ENCODE results near the gene MTA2. TPM values are rescaled to one million over a fixed set of nuclear protein-coding genes. Genes with fewer than 3 reads are reported as not detected.
"Not testable (repeated sequence)": the region's sequence is repeated elsewhere in the genome, so short reads cannot be mapped to it uniquely, and the experiment has no call there.

The MTA2 gene
- total RNA-seq, 1 experiment from 2014 or later = 87.5 TPM

DNA sequence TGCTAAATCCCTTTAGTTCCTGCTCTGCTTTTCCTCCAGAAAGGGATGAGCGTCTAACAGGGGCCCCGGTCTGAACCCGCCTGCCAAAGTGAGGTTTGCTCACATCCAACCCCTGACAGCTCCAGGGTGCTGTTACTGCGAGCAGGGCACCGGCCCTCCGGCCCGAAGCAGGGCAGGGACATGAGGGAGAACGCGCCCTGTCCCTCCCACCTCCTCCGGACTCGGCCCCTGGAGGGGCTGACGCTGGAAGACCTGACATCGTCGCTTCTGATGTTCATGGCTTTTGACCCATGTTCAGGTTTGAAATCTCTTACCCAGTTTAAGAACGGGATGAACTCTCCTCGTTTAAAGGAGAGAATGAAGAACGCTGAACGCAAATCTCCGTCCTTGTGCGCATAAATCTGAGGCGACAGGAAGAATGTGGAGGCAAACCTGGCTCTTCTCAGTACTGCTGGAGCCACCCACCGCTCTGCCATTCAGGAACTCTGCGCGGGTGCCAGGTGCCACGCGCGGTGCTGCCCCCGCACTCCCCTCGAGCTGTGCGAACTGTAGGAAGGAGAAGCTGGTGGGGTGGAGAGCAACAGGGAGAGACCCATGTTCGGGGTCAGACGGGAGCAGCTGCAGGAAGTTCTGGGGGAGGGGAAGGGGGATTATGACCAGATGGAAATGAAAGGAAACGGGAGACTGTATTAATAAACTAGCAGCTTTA lies 27.1 kb downstream of the MTA2 start:
- in situ Hi-C loops (cut with HindIII; ENCODE audit: low pct_unique_long_range_greater_than_20kb, low sequenced_read_pairs) = no loop called here
- peak; percentile 23 for DNase-seq (ENCODE audit: low read depth)

GRCh38 chr11:62573592-62574362 lies 27.9 kb downstream of the MTA2 start, which contains the start of gene EEF1G:
Gene EEF1G, minus strand, starts transcription at chr11:62573891. Its CDS starts 49 bp downstream, at chr11:62573842.
- in situ Hi-C loops (cut with HindIII; ENCODE audit: low pct_unique_long_range_greater_than_20kb, low sequenced_read_pairs) = no loop called here
- DNase-seq (ENCODE audit: low read depth) = peak; percentile 99

- in situ Hi-C loops (cut with HindIII; ENCODE audit: low pct_unique_long_range_greater_than_20kb, low sequenced_read_pairs) = no loop called here
Measured at GRCh38 chr11:62573006-62573591, 28.6 kb downstream of the MTA2 start.

GRCh38 chr11:62572431-62572830 lies 29.2 kb downstream of the MTA2 start:
- in situ Hi-C loops (cut with HindIII; ENCODE audit: low pct_unique_long_range_greater_than_20kb, low sequenced_read_pairs) = no loop called here
- no peak for DNase-seq (ENCODE audit: low read depth)

More at GRCh38 chr11:62573006-62573591, 28.6 kb downstream of the MTA2 start:
- no peak for DNase-seq (ENCODE audit: low read depth)

- DNase-seq (ENCODE audit: low read depth); in situ Hi-C loops (cut with HindIII; ENCODE audit: low pct_unique_long_range_greater_than_20kb, low sequenced_read_pairs): not testable (repeated sequence)
Measured at GRCh38 chr11:62571493-62571892, 30.2 kb downstream of the MTA2 start.

GRCh38 chr11:62570903-62571302 lies 30.8 kb downstream of the MTA2 start:
- DNase-seq (ENCODE audit: low read depth); in situ Hi-C loops (cut with HindIII; ENCODE audit: low pct_unique_long_range_greater_than_20kb, low sequenced_read_pairs): not testable (repeated sequence)

DNA sequence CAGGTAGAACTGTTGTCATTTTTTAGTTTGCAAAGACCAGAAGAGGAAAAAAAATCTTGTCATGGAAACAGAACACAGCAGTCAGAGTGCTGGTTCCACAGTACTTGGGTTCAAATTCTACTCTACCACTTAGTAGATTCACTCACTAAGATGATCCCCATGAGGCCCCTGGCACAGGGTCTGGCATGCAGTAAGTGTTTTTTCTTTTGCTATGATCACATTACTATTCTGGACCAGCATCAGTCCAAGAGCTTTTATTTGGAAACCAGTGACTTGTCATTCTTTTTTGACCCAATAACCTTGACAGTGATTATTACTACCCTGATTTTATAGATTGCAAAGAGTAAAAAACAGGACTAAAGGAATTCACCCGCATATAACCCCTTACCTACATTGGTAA lies 32.1 kb downstream of the MTA2 start:
- in situ Hi-C loops (cut with HindIII; ENCODE audit: low pct_unique_long_range_greater_than_20kb, low sequenced_read_pairs) = no loop called here
- no peak for DNase-seq (ENCODE audit: low read depth)

DNA sequence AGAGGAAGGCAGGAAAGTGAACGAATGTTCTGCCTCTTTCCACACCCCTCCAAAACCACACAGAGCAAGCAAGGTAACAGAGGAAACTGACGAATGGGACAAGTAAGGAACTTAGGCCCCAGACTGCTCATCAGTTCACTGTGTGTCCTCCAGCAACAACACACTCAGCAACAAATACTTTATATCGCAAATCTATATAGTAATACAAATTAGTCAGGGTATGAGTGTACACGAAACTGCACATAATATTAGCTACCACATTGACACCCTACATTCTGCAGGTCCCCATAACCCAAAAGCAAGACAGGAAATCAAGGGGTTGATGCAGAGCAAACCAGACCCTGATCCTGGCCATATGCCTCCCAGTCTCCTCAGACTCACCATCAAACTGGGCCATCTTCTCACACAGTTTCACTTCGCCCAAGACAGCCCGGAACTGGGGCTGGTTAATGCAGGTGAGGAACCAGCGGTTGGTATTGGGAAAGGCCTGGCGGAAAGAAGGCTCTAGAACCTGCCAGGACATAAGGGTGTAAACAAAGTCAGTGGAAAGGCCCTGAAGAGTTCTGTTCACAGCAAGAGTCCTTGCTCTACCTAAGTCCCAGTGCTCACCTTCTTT lies 34.5 kb downstream of the MTA2 start:
- in situ Hi-C loops (cut with HindIII; ENCODE audit: low pct_unique_long_range_greater_than_20kb, low sequenced_read_pairs) = no loop called here
- no peak for DNase-seq (ENCODE audit: low read depth)

GRCh38 chr11:62566247-62566646 lies 35.4 kb downstream of the MTA2 start:
- in situ Hi-C loops (cut with HindIII; ENCODE audit: low pct_unique_long_range_greater_than_20kb, low sequenced_read_pairs) = no loop called here
- DNase-seq (ENCODE audit: low read depth) = no peak

DNA sequence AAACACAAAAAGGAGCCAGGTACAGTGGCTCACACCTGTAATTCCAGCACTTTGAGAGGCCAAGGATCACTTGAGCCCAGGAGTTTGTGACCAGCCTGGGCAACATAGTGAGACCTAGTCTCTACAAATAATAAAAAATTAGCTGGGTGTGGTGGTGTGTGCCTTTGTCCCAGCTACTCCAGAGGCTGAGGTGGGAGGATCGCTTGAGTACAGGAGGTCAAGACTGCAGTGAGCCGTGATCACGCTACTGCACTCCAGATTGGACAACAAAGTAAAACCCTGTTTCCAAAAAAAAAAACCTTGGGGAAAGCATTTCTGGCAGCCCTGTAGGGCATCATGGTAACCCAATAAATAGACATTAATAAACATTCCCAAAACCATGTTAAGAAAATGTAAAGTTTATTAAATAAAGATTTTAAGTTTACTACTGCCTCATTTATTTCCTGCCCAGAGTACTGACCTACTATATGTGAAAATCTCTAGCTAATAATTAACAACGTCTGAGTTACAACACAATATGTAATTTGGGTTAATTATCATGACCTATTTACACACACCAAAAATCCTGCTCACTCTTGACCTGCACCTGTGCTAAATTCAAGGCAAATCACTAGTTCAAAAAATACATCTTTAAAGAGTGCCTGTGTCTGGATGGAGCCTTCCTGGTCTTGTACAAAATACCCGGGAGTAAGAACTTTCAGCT lies 36.4 kb downstream of the MTA2 start:
- in situ Hi-C loops (cut with HindIII; ENCODE audit: low pct_unique_long_range_greater_than_20kb, low sequenced_read_pairs) = no loop called here
- DNase-seq (ENCODE audit: low read depth) = no peak

DNA sequence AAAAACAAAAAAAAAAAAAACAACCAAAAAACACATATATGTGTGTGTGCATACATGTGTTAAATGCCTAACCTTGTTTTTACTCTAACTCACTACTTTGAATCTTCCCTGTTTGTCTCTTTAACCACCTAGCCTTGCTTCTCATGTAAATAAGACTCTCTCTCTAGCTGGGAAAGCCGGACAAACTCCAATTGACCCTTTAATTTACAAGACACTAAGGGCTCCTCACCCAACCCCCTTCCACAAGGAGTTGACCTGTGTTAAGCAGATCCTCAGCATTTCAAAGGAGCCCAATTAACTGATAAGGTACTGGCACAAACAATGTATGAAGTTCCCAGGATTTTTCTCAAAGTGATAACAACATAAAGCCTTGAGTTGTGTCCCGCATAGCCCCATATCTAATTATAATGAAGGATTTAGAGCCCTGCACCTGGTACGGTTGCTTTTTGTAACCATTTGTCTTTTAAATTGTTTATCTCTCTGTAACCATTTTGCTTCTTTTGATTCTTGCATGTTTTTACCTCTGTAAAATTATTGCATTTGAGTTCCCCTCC lies 39.9 kb downstream of the MTA2 start:
- DNase-seq (ENCODE audit: low read depth); in situ Hi-C loops (cut with HindIII; ENCODE audit: low pct_unique_long_range_greater_than_20kb, low sequenced_read_pairs): not testable (repeated sequence)

GRCh38 chr11:62560566-62561103 lies 41.0 kb downstream of the MTA2 start:
- DNase-seq (ENCODE audit: low read depth) = peak; percentile 92
- in situ Hi-C loops (cut with HindIII; ENCODE audit: low pct_unique_long_range_greater_than_20kb, low sequenced_read_pairs) = no loop called here

GRCh38 chr11:62559626-62560025 lies 42.0 kb downstream of the MTA2 start:
- in situ Hi-C loops (cut with HindIII; ENCODE audit: low pct_unique_long_range_greater_than_20kb, low sequenced_read_pairs); DNase-seq (ENCODE audit: low read depth): not testable (repeated sequence)

GRCh38 chr11:62559204-62559603 lies 42.5 kb downstream of the MTA2 start:
- in situ Hi-C loops (cut with HindIII; ENCODE audit: low pct_unique_long_range_greater_than_20kb, low sequenced_read_pairs) = no loop called here
- no peak for DNase-seq (ENCODE audit: low read depth)

- DNase-seq (ENCODE audit: low read depth) = no peak
- in situ Hi-C loops (cut with HindIII; ENCODE audit: low pct_unique_long_range_greater_than_20kb, low sequenced_read_pairs) = no loop called here
Measured at GRCh38 chr11:62558669-62559068, 43.0 kb downstream of the MTA2 start.

- peak; percentile 55 for DNase-seq (ENCODE audit: low read depth)
- in situ Hi-C loops (cut with HindIII; ENCODE audit: low pct_unique_long_range_greater_than_20kb, low sequenced_read_pairs) = no loop called here
Measured at GRCh38 chr11:62556875-62557631, 44.6 kb downstream of the MTA2 start.
